Measurements from ENCODE around the gene RNASEH2B.

DNA sequence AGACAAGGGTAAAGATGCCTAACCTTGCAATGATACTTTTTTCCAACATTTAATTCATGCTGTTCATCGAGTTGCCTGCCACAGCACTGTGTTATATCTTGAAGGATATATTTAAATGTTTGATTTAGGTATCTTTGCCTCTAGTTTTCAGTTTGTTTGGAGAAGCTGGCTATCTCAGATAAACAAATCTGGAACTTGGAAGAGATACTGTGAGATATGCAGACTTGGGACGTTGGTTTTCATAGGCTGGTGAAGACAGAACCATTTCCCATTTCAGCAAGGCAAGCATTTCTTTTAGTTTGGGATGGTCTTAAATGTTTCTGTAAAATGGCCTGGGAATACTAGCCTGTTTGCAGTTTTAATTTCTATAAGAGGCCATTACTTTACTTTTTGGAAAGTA, 3.3 kb downstream of the RNASEH2B start:
- TF ChIP-seq, protein P1, sequence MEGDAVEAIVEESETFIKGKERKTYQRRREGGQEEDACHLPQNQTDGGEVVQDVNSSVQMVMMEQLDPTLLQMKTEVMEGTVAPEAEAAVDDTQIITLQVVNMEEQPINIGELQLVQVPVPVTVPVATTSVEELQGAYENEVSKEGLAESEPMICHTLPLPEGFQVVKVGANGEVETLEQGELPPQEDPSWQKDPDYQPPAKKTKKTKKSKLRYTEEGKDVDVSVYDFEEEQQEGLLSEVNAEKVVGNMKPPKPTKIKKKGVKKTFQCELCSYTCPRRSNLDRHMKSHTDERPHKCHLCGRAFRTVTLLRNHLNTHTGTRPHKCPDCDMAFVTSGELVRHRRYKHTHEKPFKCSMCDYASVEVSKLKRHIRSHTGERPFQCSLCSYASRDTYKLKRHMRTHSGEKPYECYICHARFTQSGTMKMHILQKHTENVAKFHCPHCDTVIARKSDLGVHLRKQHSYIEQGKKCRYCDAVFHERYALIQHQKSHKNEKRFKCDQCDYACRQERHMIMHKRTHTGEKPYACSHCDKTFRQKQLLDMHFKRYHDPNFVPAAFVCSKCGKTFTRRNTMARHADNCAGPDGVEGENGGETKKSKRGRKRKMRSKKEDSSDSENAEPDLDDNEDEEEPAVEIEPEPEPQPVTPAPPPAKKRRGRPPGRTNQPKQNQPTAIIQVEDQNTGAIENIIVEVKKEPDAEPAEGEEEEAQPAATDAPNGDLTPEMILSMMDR (IDR thresholded peaks at IDR 0.05; ENCODE audit: low read depth, low read length): no peak
- TF ChIP-seq POLR2A (IDR thresholded peaks at IDR 0.05; ENCODE audit: extremely low read depth, insufficient read length): no peak

Data from NB4 (cell line).